Effector memory CD4-positive, alpha-beta T cell (primary cell): ENCODE data around the gene UBL7.
"Not testable (repeated sequence)": the region's sequence is repeated elsewhere in the genome, so short reads cannot be mapped to it uniquely, and the experiment has no call there.

ENCODE experiments used
- DNase-seq, 3 donors: peaks; one replicate each; pipeline ENCODE4 v3.0.0-alpha.2; 2020
- H3K27ac ChIP-seq: 2 replicates; pipeline ENCODE4 v1.7.0; 2013; ENCODE audit warnings: mild to moderate bottlenecking, low read length, moderate library complexity; ENCODE audit not compliant: insufficient read depth, poor library complexity, severe bottlenecking
- H3K27me3 ChIP-seq: replicated peaks from 2 replicates; pipeline ENCODE4 v1.7.0; 2013; ENCODE audit warnings: mild to moderate bottlenecking, low read length; ENCODE audit not compliant: insufficient read depth, control insufficient read depth, poor library complexity, severe bottlenecking
- H3K36me3 ChIP-seq: 2 replicates; pipeline ENCODE4 v1.7.0; 2013; ENCODE audit warnings: mild to moderate bottlenecking, low read length, moderate library complexity; ENCODE audit not compliant: control insufficient read depth, insufficient read depth
- H3K4me1 ChIP-seq: 2 replicates; pipeline ENCODE4 v1.7.0; 2013; ENCODE audit warnings: low read length, mild to moderate bottlenecking; ENCODE audit not compliant: control insufficient read depth, insufficient read depth, poor library complexity, severe bottlenecking
- H3K4me3 ChIP-seq: 2 replicates; pipeline ENCODE4 v1.7.0; 2013; ENCODE audit warnings: low read length, low read depth, mild to moderate bottlenecking; ENCODE audit not compliant: insufficient read depth, poor library complexity, severe bottlenecking
- H3K9me3 ChIP-seq: 2 replicates; pipeline ENCODE4 v1.7.0; 2013; ENCODE audit warnings: mild to moderate bottlenecking, low read length, moderate library complexity; ENCODE audit not compliant: control insufficient read depth

Gene UBL7

DNA sequence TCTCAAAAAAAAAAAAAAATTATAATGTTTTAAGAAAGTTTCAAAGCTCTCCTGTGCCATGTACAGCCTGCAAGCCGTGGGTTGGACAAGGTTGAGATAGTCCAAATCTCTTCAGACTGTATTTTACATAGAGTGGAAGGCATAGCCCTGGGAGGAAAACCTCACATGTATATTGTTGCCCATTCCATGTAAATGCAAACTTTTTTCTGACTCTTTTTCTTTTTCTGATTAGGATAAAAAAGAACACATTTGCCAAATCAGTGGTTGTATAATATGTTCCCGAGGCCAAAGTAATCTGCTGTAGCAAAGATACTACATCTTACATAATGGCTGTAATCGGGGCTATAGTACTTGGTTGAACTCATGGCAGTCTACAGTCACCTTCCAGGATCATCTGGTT lies 35.7 kb upstream of the UBL7 start:
- no peaks in the 10 kb centered on the region for H3K27me3 ChIP-seq
- H3K4me1 ChIP-seq, result no peaks in the 10 kb centered on the region
- no peak overlapping the region for H3K27ac ChIP-seq
- no peak for DNase-seq
- H3K4me3 ChIP-seq, result no peak overlapping the region
- no peaks in the 10 kb centered on the region for H3K9me3 ChIP-seq
- no peaks in the 10 kb centered on the region for H3K36me3 ChIP-seq

DNA sequence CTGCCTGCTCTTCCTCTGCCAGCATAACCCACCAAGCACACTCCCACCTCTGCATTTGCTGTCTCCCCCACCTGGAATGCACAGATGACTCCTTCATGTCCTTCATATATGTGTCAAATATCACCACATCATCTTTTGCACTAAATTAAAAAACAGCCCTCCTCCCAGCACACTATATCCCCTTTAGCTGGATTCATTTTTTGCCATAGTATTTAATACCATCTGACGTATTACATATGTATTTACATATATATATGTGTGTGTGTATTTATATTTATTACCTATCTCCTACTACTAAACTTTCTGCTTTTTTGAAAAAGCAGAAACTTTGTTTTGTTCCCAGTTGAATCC lies 29.4 kb upstream of the UBL7 start:
- Histone ChIP-seq H3K9me3 (no peaks in the 10 kb centered on the region), H3K27ac (no peak overlapping the region), H3K4me3 (no peak overlapping the region)

DNA sequence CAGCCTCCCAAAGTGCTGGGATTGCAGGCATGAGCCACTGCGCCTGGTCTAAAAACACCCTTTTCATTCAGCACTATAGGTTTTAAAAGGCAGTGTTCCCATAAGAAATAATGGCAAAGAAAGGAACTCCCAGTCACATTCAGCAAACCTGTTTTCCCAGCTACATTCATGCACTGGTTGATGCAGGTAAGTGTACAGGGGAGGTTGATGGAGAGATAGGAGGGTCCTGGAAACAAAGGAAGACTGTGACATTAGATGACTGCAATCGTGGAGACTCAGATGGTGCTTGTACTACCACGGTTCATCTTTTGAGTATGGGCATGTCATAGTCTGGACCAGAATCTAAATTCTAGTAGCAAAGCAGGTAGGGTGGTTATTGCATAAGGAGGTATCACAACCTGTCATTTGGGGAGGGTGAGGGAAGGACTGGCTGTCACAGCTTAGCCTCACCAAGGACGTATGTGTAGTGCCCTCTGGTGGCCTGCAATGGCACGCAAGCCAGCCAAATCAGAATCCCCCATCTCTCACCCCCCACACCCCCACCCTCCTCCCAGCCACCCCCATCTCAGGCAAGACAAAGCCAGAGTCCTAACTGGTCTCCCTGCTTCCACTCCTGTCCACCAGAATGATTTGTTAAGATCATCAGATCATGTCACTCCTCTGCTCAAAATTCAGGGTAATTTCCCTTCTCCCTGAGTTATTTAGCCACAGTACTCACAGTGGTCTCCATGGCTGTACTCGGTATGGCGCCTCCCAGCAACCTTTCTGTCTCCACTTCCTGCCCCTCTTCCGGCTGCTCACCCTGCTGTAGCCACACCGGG lies 28.8 kb upstream of the UBL7 start:
- DNase-seq, result peak; percentile 21 to 49 (median 29)
- Histone ChIP-seq H3K36me3 (no peaks in the 10 kb centered on the region), H3K9me3 (no peaks in the 10 kb centered on the region), H3K27me3 (no peaks in the 10 kb centered on the region), H3K4me1 (no peaks in the 10 kb centered on the region), H3K4me3 (no peak overlapping the region), H3K27ac (no peak overlapping the region)

More for the DNA sequence above, 29.4 kb upstream of the UBL7 start:
- Histone ChIP-seq H3K27me3 (no peaks in the 10 kb centered on the region), H3K4me1 (no peaks in the 10 kb centered on the region), H3K36me3 (no peaks in the 10 kb centered on the region)
- no peak for DNase-seq

DNA sequence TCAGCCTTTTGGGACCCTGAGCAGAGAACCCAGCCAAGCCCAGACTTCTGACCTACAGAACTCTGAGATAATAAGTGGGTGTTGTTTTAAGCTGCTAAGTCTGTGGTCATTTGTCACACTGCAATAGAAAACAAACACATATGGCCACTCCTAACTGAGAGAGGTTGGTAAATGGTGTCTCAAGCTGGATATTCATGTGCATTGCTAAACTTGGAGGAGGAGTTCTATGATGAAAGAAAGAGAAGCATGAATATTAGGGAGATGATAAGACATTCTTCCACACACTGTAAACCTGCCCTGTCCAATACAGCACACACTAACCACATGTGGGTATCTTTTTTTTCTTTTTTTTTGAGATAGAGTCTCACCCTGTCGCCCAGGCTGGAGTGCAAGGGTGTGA lies 27.8 kb upstream of the UBL7 start:
- H3K27me3 ChIP-seq, result no peaks in the 10 kb centered on the region
- H3K36me3 ChIP-seq, result no peaks in the 10 kb centered on the region
- H3K4me3 ChIP-seq, result no peak overlapping the region
- no peaks in the 10 kb centered on the region for H3K4me1 ChIP-seq
- H3K27ac ChIP-seq, result no peak overlapping the region
- no peaks in the 10 kb centered on the region for H3K9me3 ChIP-seq
- no peak for DNase-seq

DNA sequence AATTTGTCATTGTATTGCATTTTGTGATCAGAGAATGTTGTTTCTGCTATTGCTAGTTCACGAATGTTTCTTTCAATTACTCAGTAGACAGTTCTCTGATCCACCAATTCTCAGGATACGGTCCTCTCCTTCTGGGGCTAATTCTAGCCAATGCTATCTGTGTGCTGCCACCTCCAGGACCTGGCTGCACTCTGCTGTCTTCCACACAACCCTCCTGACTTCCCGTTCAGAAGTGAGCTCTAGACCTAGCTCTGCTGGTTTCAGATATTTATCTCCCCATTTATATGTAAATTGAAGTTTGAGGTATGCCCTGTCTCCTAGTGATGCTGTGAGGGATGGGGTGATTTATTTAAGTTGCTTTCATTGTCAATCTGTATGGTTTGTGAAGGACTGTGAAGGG lies 21.7 kb upstream of the UBL7 start:
- Histone ChIP-seq H3K4me3 (no peak overlapping the region), H3K4me1 (no peaks in the 10 kb centered on the region), H3K27me3 (no peaks in the 10 kb centered on the region), H3K27ac (no peak overlapping the region), H3K9me3 (no peaks in the 10 kb centered on the region), H3K36me3 (no peaks in the 10 kb centered on the region)
- DNase-seq, result no peak

DNA sequence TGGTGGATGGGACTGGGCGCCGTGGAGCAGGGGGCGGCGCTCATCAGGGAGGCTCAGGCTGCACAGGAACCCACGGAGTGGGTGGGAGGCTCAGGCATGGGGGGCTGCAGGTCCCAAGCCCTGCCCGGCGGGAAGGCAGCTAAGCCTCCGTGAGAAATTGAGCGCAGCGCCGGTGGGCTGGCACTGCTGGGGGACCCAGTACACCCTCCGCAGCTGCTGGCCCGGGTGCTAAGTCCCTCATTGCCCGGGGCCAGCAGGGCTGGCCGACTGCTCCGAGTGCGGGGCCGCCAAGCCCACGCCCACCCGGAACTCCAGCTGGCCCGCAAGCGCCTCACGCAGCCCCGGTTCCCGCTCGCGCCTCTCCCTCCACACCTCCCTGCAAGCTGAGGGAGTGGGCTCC lies 19.4 kb upstream of the UBL7 start:
- DNase-seq, H3K27ac ChIP-seq, H3K4me3 ChIP-seq, H3K27me3 ChIP-seq, H3K4me1 ChIP-seq, H3K9me3 ChIP-seq, H3K36me3 ChIP-seq: not testable (repeated sequence)

DNA sequence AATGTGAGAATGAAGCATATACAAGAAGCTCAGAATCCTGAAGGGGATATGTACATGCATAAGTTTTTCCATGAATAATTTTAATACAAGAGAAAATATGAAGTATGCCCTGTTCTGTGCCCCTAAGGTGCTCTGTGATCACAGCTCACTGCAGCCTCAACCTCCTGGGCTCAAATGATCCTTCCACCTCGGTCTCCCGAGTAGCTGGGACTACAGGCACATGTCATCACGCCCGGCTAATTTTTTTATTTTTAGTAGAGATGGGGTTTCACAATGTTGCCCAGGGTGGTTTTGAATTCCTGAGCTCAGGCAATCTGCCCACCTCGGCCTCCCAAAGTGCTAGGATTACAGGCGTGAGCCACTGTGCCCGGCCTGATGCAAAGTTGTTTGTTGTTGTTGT lies 10.7 kb upstream of the UBL7 start:
- not testable (repeated sequence) for H3K4me1 ChIP-seq, H3K27me3 ChIP-seq, H3K27ac ChIP-seq, H3K4me3 ChIP-seq, H3K36me3 ChIP-seq, H3K9me3 ChIP-seq, DNase-seq

DNA sequence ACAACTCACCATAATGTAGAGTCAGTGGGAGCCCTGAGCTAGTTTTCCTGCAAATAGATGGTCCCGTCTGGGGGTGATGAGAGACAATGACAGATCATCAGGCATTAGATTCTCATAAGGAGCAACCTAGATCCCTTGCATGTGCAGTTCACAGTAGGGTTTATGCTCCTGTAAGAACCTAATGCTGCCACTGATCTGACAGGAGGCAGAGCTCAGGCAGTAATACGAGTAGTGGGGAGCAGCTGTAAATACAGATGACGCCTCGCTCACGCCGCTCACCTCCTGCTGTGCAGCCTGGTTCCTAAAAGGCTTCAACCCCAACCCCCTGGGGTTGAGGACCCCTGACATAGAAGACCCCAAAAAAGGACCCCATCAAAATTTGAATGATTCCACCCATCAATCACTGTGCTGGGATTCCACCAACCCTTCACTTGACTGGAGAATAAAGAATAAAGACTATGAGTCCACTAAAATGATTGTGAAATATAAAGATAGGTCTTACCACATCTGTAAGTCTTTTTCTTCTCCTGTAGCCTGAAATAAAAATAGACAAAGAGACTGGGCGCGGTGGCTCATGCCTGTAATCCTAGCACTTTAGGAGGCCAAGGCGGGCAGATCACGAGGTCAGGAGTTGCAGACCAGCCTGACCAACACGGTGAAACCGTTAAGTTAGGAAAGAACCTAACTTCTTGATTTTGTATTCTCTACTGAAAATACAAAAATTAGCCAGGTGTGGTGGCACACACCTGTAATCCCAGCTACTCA lies 9.9 kb upstream of the UBL7 start:
- no peak overlapping the region for H3K4me3 ChIP-seq

DNA sequence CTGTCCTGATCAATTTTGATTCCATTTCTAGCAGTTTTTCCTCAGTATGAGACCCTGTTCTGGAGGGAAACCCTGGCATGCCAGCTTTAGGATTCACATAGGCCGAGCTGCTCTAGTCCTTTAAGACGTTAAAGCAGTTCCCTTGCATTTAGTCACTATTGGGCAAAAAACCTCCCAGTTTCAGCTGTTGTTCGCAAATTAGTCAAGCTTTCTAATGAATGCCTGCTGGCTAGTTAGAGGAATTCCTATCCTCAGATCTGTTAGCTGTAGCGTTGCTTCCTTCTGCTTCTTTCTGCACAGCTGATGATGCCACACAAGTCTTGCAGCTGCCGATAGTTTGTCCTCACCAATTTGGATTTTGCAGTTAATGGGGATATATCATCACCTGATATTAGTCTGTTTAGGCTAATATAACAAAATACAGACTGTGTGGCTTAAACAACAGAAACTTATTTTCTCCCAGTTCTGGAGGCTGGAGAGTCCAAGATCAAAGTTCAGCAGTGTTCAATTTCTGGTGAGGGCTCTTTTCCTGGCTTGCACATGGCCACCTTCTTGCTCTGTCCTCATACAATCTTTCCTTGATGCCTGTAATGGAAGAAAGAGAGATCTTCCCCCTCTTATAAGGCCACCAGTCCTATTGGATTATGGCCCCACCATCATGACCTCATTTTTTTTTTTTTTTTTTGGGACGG lies 7.5 kb upstream of the UBL7 start:
- Histone ChIP-seq H3K9me3 (no peaks in the 10 kb centered on the region), H3K4me3 (no peak overlapping the region), H3K4me1 (no peaks in the 10 kb centered on the region), H3K36me3 (no peaks in the 10 kb centered on the region), H3K27ac (no peak overlapping the region), H3K27me3 (no peaks in the 10 kb centered on the region)
- no peak for DNase-seq

More for the DNA sequence above, 9.9 kb upstream of the UBL7 start:
- DNase-seq, result no peak
- Histone ChIP-seq H3K36me3 (peaks cover 5% of the 10 kb centered on the region), H3K27me3 (no peaks in the 10 kb centered on the region), H3K27ac (no peak overlapping the region), H3K4me1 (no peaks in the 10 kb centered on the region), H3K9me3 (no peaks in the 10 kb centered on the region)

DNA sequence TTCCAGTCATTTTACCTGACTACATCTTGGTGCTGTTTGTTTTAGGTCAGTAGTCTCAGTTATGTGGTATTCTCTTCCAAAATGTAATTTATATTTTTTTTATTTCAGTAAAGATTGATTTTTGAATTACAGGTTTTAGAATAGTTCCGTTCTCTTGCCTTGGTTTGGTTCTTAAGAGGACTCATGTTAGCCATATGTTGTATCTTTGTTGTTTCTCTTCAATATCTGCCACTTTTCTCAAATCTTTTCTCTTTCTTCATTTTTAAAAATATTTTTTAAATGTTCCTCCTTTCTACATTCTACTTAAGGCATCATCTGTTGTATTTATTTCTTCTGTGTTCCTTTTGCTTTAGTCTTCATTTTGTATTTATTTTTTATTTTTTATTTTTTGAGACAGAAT lies 5.6 kb upstream of the UBL7 start:
- H3K27ac ChIP-seq, result no peak overlapping the region
- H3K4me3 ChIP-seq, result no peak overlapping the region
- H3K4me1 ChIP-seq, result no peaks in the 10 kb centered on the region
- no peaks in the 10 kb centered on the region for H3K9me3 ChIP-seq
- H3K36me3 ChIP-seq, result no peaks in the 10 kb centered on the region
- DNase-seq, result no peak
- H3K27me3 ChIP-seq, result no peaks in the 10 kb centered on the region
